ENCODE measurements around the gene MFSD6L.

Gene MFSD6L

GRCh38 chr17:8791248-8791909, 7.8 kb downstream of the MFSD6L start:
- DNase-seq = no peak

GRCh38 chr17:8789743-8790142, 9.4 kb downstream of the MFSD6L start:
- DNase-seq = no peak

- no peak for DNase-seq
These were observed 10.2 kb downstream of the MFSD6L start for GRCh38 chr17:8788998-8789397.

- DNase-seq = peak; percentile 14 to 64 (median 48)
These were observed 13.4 kb downstream of the MFSD6L start for GRCh38 chr17:8785547-8786413.

- no peak for DNase-seq
These were observed 17.0 kb downstream of the MFSD6L start for GRCh38 chr17:8782176-8782575.

GRCh38 chr17:8781776-8782175, 17.4 kb downstream of the MFSD6L start:
- no peak for DNase-seq

- DNase-seq = no peak
These were observed 22.3 kb downstream of the MFSD6L start for GRCh38 chr17:8776881-8777280.

GRCh38 chr17:8776248-8776647, 22.9 kb downstream of the MFSD6L start:
- no peak for DNase-seq

- DNase-seq = no peak
These were observed 32.4 kb downstream of the MFSD6L start for GRCh38 chr17:8766731-8767130.

- DNase-seq = no peak
These were observed 37.2 kb downstream of the MFSD6L start for GRCh38 chr17:8762012-8762411.

GRCh38 chr17:8758137-8758596, 41.0 kb downstream of the MFSD6L start, which contains the start of gene SPDYE4:
SPDYE4 (minus strand) TSS chr17:8758546; CDS start chr17:8758382, 164 bp downstream.
- DNase-seq = no peak

- DNase-seq = no peak
These were observed 42.0 kb downstream of the MFSD6L start for GRCh38 chr17:8757189-8757588.

GRCh38 chr17:8755590-8756255, 43.4 kb downstream of the MFSD6L start:
- no peak for DNase-seq

- DNase-seq = no peak
These were observed 44.3 kb downstream of the MFSD6L start for GRCh38 chr17:8754890-8755289.

GRCh38 chr17:8753976-8754440, 45.2 kb downstream of the MFSD6L start:
- DNase-seq = no peak

- DNase-seq = no peak
These were observed 45.8 kb downstream of the MFSD6L start for GRCh38 chr17:8753136-8753975.

GRCh38 chr17:8749616-8750015, 49.5 kb downstream of the MFSD6L start:
- DNase-seq = no peak

- DNase-seq = no peak
These were observed 51.4 kb downstream of the MFSD6L start for GRCh38 chr17:8747742-8748141.

Data from activated naive CD4-positive, alpha-beta T cell (primary cell).